ENCODE measurements around the gene ARHGAP10.

Gene ARHGAP10

DNA sequence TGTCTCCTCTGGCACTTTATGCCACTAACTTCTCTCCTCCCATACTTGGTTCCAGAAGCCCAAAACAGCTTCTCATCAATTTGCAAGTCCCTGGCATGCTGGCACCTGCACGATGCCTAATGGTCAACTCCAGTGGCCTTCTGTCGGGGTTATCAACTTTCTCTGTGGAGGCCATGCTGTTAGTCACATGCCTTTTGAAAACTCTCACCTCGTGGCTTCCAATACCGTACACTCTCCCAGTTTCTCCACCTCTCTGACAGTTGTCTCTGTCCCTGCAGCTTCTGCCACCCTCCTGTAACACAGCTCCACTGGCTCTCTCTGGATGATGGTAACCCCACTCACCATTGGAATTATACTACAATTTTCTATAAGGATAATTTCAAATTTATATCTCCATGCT, 386.3 kb downstream of the ARHGAP10 start:
- Histone ChIP-seq H3K9me3 (no peaks in the 10 kb centered on the region), H3K27me3 (no peaks in the 10 kb centered on the region), H3K36me3 (no peaks in the 10 kb centered on the region), H3K4me3 (ENCODE audit: low read depth, low read length) (no peak overlapping the region), H3K4me1 (no peaks in the 10 kb centered on the region; the same call in 1 of the 2 replicates)
- TF ChIP-seq, protein P1, sequence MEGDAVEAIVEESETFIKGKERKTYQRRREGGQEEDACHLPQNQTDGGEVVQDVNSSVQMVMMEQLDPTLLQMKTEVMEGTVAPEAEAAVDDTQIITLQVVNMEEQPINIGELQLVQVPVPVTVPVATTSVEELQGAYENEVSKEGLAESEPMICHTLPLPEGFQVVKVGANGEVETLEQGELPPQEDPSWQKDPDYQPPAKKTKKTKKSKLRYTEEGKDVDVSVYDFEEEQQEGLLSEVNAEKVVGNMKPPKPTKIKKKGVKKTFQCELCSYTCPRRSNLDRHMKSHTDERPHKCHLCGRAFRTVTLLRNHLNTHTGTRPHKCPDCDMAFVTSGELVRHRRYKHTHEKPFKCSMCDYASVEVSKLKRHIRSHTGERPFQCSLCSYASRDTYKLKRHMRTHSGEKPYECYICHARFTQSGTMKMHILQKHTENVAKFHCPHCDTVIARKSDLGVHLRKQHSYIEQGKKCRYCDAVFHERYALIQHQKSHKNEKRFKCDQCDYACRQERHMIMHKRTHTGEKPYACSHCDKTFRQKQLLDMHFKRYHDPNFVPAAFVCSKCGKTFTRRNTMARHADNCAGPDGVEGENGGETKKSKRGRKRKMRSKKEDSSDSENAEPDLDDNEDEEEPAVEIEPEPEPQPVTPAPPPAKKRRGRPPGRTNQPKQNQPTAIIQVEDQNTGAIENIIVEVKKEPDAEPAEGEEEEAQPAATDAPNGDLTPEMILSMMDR (IDR thresholded peaks at IDR 0.05; ENCODE audit: low read depth, low read length): no peak
- DNase-seq: no peak

DNA sequence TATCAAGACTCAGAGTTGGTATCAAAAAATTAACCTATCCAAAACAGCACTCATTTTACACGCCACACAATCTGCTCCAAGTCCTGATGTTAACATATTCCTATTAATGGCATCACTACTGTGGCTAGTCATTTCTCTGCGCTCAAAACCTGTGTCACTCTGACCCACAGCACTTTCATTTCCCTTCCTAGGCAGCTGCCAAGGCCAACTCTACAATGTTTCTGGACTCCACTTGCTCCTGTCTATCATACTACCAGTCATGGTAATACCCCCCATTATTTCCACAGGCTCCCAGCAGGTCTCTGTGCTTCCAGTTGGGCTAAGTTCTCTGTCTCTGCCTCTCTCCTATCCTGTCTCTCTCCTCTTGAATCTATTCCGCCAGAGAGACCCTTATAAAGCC, 386.7 kb downstream of the ARHGAP10 start:
- no peaks in the 10 kb centered on the region; the same call in 1 of the 2 replicates for H3K4me1 ChIP-seq
- H3K36me3 ChIP-seq: no peaks in the 10 kb centered on the region
- no peaks in the 10 kb centered on the region for H3K27me3 ChIP-seq
- H3K9me3 ChIP-seq: no peaks in the 10 kb centered on the region
- TF ChIP-seq, protein P1 (IDR thresholded peaks at IDR 0.05; ENCODE audit: low read depth, low read length): no peak
- no peak for DNase-seq
- H3K4me3 ChIP-seq (ENCODE audit: low read depth, low read length): no peak overlapping the region

DNA sequence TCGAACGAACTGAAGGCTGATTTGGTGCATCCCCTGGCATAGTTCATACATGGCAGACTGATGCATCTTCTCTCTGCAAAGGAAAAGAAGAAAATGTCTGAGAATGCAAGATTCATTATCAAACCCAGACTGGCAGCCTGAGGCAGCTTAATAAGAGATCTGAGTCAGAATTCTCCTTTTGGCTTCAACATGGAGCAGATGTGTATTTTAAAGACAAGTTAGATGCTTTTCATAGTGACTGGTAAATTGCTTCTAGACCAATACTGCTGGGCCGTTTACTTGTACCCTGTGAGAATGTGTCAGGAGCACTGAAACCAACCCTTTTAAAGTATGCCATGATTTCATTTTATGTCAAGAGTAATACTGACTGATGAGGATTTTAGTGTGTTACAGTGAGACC, 388.3 kb downstream of the ARHGAP10 start:
- H3K27me3 ChIP-seq: no peaks in the 10 kb centered on the region
- H3K4me3 ChIP-seq (ENCODE audit: low read depth, low read length): no peak overlapping the region
- TF ChIP-seq, protein P1 (IDR thresholded peaks at IDR 0.05; ENCODE audit: low read depth, low read length): no peak
- H3K9me3 ChIP-seq: no peaks in the 10 kb centered on the region
- no peaks in the 10 kb centered on the region; the same call in 1 of the 2 replicates for H3K4me1 ChIP-seq
- no peaks in the 10 kb centered on the region for H3K36me3 ChIP-seq
- no peak for DNase-seq
